Cortex of kidney (tissue), 1 donor: ENCODE results near the gene ATG2B.
"Not testable (repeated sequence)": the region's sequence is repeated elsewhere in the genome, so short reads cannot be mapped to it uniquely, and the experiment has no call there.

Source experiments
- DNase-seq: peaks from one replicate; lab custom pipeline; 2025; lab: John Stamatoyannopoulos, UW

ATG2B gene

GRCh38 chr14:96252999-96253539 is 110.1 kb downstream of the ATG2B start:
- no peak for DNase-seq

GRCh38 chr14:96252323-96252998 is 110.7 kb downstream of the ATG2B start:
- DNase-seq: no peak

GRCh38 chr14:96251656-96252155 is 111.4 kb downstream of the ATG2B start:
- DNase-seq: no peak

GRCh38 chr14:96250485-96250884 is 112.7 kb downstream of the ATG2B start:
- DNase-seq: no peak

DNA sequence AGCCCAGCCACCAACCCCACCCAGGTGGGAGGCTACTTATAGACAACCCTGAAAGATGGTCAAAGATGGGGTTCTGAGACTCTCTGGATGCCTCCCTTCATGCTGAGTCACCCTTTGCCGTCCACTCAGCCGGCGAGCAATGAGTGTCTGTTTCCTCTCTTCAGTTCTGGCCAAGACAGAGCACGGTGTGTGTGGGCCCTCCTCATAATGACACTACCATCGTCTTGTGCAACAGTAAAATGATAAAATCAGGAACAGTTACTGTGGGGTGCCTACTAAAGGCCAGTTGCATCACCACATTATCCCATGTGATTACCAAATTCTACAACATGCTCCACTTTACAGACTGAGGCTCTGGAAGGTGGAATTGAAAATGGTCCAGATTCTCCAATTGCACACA is 114.1 kb downstream of the ATG2B start:
- DNase-seq: no peak

DNA sequence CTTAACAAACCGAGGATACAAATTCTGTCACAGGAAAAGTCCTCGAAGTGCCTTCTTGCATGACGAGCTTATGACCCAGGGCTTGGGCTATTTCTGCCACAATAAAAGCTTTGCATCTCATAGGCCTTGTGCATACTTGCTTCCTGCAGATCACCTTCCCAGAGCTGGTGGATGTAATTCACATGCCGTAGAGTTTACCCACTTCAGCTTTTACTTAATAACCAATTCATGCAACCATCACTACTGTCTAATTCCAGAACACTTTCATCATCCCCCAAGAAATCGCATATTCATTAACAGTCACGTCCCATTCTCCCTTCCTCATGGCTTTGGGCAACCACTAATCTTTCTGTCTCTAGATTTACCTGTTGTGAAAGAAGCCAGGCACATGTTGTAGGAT is 116.1 kb downstream of the ATG2B start:
- DNase-seq: no peak

- DNase-seq: no peak
Measured at GRCh38 chr14:96246539-96246847, 116.6 kb downstream of the ATG2B start.

GRCh38 chr14:96245710-96246538 is 117.2 kb downstream of the ATG2B start:
- DNase-seq: no peak

- not testable (repeated sequence) for DNase-seq
Measured at GRCh38 chr14:96245074-96245473, 118.1 kb downstream of the ATG2B start.

DNA sequence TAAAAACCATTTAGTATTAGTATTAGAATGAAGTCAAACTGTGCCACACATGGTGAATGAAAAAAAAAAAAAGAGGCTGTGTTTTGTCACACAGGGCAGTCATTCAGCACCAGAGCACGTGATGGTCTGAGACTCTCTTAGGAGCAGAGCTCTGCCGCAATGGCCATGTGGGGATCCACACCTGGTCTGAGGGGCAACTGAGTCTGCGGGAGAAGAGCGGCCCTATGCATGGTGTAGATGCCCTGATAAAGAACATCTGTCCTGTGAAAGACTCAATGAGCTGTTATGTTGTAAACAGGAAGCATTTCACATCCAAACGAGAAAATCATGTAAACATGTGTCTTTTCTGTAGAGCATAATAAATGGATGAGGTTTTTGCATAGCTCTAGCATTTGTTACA is 119.4 kb downstream of the ATG2B start:
- no peak for DNase-seq

- no peak for DNase-seq
Measured at GRCh38 chr14:96242126-96242525, 121.0 kb downstream of the ATG2B start.

DNA sequence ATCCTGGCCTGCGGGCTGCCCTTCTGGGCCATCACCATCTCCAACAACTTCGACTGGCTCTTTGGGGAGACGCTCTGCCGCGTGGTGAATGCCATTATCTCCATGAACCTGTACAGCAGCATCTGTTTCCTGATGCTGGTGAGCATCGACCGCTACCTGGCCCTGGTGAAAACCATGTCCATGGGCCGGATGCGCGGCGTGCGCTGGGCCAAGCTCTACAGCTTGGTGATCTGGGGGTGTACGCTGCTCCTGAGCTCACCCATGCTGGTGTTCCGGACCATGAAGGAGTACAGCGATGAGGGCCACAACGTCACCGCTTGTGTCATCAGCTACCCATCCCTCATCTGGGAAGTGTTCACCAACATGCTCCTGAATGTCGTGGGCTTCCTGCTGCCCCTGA is 122.5 kb downstream of the ATG2B start:
- no peak for DNase-seq

- DNase-seq: no peak
Measured at GRCh38 chr14:96239711-96240141, 123.4 kb downstream of the ATG2B start.

GRCh38 chr14:96238676-96239265 is 124.4 kb downstream of the ATG2B start:
- DNase-seq: no peak

- DNase-seq: no peak
Measured at GRCh38 chr14:96237641-96238040, 125.5 kb downstream of the ATG2B start.

DNA sequence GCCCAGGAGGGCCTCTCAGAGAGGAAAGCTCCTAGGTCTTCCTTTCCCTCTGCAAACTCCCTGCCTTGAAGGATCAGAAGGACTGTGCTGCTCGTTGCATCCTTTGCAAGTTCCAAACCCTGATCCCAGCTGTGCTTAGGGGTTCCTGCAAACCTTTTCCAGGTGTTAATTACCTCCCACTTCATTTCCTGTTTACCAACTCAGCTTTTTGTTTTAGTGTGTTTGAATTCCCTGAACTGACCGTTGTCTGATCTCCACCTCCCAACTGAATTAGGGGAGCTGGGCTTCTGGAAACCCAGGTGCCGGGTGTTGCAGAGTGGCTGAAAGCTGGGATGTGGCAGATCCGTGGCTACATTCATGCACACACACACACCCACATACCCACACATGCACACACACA is 127.7 kb downstream of the ATG2B start:
- no peak for DNase-seq

DNA sequence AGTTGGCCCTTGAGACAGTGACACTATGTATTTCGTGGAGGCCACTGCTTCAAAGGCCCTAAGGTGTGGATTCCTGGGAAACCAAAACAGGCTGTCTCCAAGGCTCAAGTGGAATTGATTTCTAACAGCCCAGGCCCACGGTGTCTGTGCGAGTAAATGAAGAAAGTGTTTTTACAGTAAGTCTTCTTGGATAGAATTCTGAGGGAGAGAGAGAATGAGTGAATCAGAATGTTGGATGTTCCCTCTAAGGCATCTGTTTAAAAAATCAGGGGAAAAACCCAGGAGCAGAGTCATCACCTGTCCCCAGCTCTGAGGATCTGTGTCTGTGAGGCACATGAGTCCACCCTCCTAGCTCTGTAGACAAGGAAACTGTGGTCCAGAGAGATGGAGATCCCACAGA is 129.5 kb downstream of the ATG2B start:
- DNase-seq: no peak

GRCh38 chr14:96232506-96232905 is 130.6 kb downstream of the ATG2B start:
- DNase-seq: no peak

- no peak for DNase-seq
Measured at GRCh38 chr14:96231526-96232130, 131.5 kb downstream of the ATG2B start.

DNA sequence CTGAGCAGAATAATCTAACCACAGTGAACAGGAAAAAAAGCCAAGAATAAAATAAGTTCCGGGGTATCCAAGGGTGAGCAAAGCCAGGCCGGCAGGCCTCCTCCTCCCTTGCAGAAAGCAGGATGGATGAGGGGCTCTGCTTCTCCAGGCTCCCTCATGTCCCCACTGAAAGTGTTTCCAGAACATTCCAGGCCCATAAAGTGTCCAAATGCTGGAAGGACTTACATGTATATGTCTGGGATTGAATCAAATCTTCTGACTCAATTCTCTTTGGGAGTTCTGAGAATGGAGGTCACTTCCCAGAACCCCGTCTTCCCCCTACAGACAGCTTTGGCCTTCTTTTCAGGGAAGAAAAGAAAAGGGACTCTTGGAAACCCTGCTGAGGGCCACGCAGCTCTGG is 132.1 kb downstream of the ATG2B start:
- no peak for DNase-seq

- no peak for DNase-seq
Measured at GRCh38 chr14:96229315-96229714, 133.8 kb downstream of the ATG2B start.
